ENCODE results near the gene IL1RAPL2. TPM values are rescaled to one million over a fixed set of nuclear protein-coding genes. Genes with fewer than 3 reads are reported as not detected.

IL1RAPL2 gene
- total and polyA plus RNA-seq, 2 of the 4 experiments (the other 2 are of a cell fraction), result 0.03 TPM; not detected in 1

GRCh38 chrX:104665691-104666090 is 99.7 kb downstream of the IL1RAPL2 start:
- H3K4me3 ChIP-seq (ENCODE audit: insufficient read depth, low read depth, low read length), result no peak overlapping the region
- no peaks in the 10 kb centered on the region for H3K9me1 ChIP-seq (ENCODE audit: insufficient read depth, low read length)
- no peak overlapping the region for H2BK20ac ChIP-seq (ENCODE audit: low read depth, low read length)
- H3K36me3 ChIP-seq (ENCODE audit: control insufficient read depth, insufficient read depth, low read length), result no peaks in the 10 kb centered on the region
- no peak overlapping the region for H4K91ac ChIP-seq (ENCODE audit: insufficient read depth, low read depth, low read length)
- H3K56ac ChIP-seq (ENCODE audit: extremely low read depth, insufficient read depth, low read length), result no peak overlapping the region
- no peak overlapping the region for H3K14ac ChIP-seq (replicated peaks; ENCODE audit: low read depth, low read length)
- dilution Hi-C loops (cut with HindIII; ENCODE audit: low sequenced_read_pairs, unreplicated experiment), result no loop called here
- H3K18ac ChIP-seq (ENCODE audit: low read depth, low read length), result no peak overlapping the region
- H3K9me3 ChIP-seq (ENCODE audit: control insufficient read depth, insufficient read depth, low read length), result no peaks in the 10 kb centered on the region
- H4K5ac ChIP-seq (ENCODE audit: low read depth, low read length), result no peak overlapping the region
- no peak overlapping the region for H3K9ac ChIP-seq (ENCODE audit: low read depth, low read length)
- no peak overlapping the region for H3K27ac ChIP-seq (ENCODE audit: insufficient read depth, low read length)
- no CpG with 5 or more reads among the region's 1 CpG for WGBS, 2 experiments (ENCODE audit: extremely low coverage in 2 of 2, insufficient read length in 1 of 2)
- no peak overlapping the region for H2AK9ac ChIP-seq (replicated peaks; ENCODE audit: low read depth, low read length, poor library complexity)
- no peak overlapping the region for H3K4ac ChIP-seq (ENCODE audit: low read depth, low read length)
- TF ChIP-seq BHLHE40 (IDR thresholded peaks at IDR 0.05; ENCODE audit: low read depth, low read length) (no peak), RAD21 (IDR thresholded peaks at IDR 0.05; ENCODE audit: low read length) (no peak), RFX5 (IDR thresholded peaks at IDR 0.05; ENCODE audit: low read depth, low read length) (no peak), CHD1 (IDR thresholded peaks at IDR 0.05; ENCODE audit: low read depth, low read length) (no peak)
- TF ChIP-seq, protein P1, sequence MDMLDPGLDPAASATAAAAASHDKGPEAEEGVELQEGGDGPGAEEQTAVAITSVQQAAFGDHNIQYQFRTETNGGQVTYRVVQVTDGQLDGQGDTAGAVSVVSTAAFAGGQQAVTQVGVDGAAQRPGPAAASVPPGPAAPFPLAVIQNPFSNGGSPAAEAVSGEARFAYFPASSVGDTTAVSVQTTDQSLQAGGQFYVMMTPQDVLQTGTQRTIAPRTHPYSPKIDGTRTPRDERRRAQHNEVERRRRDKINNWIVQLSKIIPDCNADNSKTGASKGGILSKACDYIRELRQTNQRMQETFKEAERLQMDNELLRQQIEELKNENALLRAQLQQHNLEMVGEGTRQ (IDR thresholded peaks at IDR 0.05; ENCODE audit: low read depth, low read length), result no peak
- H2BK120ac ChIP-seq (ENCODE audit: low read depth, low read length), result no peak overlapping the region
- no TSS peak for BruUV-seq (replicated peaks)
- H3K23ac ChIP-seq (ENCODE audit: low read depth, low read length), result no peak overlapping the region
- ChIA-PET CTCF (no interaction called here), POLR2A (ENCODE audit: unreplicated experiment) (no interaction called here)
- no peaks in the 10 kb centered on the region for H3K27me3 ChIP-seq (ENCODE audit: control insufficient read depth, insufficient read depth, low read length)
- H2AK5ac ChIP-seq (ENCODE audit: low read depth, low read length), result no peak overlapping the region
- in situ Hi-C loops (cut with MboI; ENCODE audit: low sequenced_read_pairs), result no loop called here
- H2AFZ ChIP-seq (replicated peaks; ENCODE audit: low read length, poor library complexity), result no peak overlapping the region
- H3K4me1 ChIP-seq (ENCODE audit: control insufficient read depth, insufficient read depth, low read length), result no peaks in the 10 kb centered on the region
- H3K4me2 ChIP-seq (ENCODE audit: low read depth, low read length), result no peak overlapping the region
- no peak overlapping the region for H2BK5ac ChIP-seq (ENCODE audit: low read depth, low read length, poor library complexity, severe bottlenecking)
- intact Hi-C loops (cut with micrococcal nuclease), result no loop called here
- DNase-seq, result no peak
- ATAC-seq (ENCODE audit: low read depth), result no peak
- H4K20me1 ChIP-seq (ENCODE audit: insufficient read depth, low read length), result no peaks in the 10 kb centered on the region; the same call in 1 of the 2 replicates
- no peak overlapping the region for H2BK15ac ChIP-seq (ENCODE audit: low read depth, low read length)
- no peaks in the 10 kb centered on the region for H3K79me1 ChIP-seq (ENCODE audit: low read depth in 1 of 2, low read length in 2 of 2)
- no peak overlapping the region for H4K8ac ChIP-seq (ENCODE audit: low read depth in 2 of 2, low read length in 2 of 2)
